KBM-7 (cell line): Measurements from ENCODE around the gene C9orf153.

Experiments used
- DNase-seq: peaks from one replicate; pipeline ENCODE4 v3.0.0-alpha.2; 2015
- in situ Hi-C: fragments of 300-500 bp; cut with MboI; formaldehyde crosslinking; loops from 2 replicates; pipeline ENCODE4 v1.14.3; 2020; ENCODE audit warnings: low sequenced_read_pairs, low pct_unique_long_range_greater_than_20kb, mixed read lengths

Gene C9orf153

DNA sequence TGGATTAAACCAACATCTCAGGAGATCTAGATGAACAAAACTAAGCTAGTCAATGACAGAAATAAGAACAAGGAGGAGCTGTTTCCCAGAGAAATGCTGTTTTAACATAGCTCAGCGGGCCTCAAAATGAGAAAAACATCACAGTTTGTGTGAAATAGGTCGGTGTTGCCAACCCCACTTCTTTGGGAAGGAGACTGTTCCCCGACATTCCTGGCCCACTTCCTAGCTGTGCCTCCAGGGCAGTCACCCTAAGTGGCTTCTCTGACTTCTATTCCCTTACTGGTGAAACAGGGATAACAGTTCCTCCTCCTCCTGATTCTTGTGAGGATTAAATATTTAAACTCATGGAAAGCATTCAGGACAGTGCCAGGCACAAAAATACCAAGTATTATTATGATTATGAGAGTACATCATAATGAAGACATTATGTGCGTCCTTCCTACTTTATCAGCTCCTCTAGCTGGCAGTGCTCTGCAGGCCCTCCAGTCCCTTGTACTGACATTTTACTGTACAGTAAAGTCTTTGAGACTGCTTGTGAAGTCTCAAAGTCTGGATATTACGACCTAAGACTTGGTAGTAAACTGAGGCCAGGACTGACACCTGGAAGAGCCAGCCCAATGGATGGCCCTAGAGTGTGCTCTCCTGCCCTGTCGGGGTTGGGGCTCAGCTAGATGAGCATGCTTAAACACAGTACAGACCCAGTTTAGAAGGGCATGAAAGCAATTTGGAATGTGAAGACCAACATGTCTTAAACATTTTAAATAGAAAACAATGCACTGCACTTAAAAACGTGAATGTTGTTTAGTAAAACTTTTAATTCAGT is 15.6 kb upstream of the C9orf153 start:
- in situ Hi-C loops = no loop called here
- DNase-seq = no peak

DNA sequence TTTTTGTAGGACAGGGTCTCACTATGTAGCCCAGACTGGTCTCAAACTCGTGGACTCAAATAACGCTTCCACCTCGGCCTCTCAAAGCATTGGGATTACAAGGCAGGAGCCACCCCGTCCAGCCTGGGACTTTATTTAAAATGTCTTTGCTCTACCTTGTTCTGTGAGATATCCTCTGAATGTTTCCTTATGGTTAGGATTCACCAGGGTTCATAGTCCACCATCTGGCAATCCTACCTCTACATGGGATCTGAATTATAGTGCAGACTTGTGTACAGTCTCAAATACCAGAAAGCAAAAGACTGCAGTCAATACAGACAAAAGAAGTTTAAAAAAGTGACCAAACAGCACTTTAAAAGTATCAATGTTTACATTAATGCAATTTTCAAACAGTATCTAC is 12.8 kb upstream of the C9orf153 start:
- DNase-seq = no peak
- in situ Hi-C loops = no loop called here

DNA sequence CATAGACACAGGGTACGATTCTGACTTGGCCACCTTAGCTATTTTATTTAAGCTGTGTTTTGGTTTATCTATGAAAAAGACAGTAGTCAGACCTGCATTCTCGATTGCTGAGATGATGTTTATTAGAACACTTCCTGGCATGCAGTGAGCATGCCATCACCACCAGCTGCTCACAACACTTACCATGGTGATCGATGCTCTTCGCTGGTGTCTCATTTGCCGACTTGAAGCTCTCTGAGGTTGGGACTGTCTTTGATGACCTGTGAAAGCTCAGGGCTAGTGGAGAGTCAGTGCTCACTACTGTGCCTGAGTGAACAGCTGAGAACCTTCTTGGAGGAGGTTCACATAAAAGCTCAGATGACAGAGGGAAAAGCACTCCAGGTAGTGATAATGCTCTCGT is 4.4 kb upstream of the C9orf153 start:
- in situ Hi-C loops = no loop called here
- no peak for DNase-seq

DNA sequence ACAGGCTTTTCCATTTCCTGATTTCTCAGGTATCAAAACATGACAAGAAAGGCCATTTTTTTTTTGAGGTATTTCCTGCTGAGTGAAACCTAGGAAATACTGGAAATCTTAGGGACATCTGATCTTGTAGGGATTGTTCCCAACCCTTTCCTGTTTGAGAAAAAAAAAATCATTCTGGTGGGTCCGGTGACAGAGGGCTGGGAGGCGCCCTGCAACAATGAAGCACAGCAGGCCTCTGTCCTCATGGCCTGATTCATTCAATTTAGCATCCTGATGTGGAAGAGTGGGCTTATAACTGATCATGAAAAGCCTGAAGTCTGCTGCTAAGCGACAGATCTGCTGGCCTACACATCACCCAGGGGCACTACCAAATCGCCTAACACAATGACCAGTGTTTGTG is 3.0 kb upstream of the C9orf153 start:
- no peak for DNase-seq
- in situ Hi-C loops = no loop called here

DNA sequence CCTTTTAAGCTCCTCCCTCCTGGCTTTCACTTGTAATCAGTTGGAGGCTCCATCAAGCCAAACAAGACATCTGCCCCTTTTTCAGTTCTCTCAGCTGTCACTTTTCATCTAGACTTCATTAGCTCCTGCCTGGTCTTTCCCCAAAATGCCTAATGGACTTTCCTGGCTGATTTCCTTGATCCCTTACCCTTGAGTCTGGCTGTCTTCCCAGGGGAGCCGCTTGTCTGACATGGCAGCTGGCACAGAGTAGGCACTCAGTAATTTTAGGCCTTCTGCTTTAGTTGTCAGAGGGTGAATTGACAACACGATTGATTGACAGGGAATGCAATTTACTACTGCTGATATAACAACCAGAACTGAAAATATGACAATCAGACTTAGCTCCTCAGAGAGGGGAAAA is 2.1 kb downstream of the C9orf153 start:
- in situ Hi-C loops = no loop called here
- DNase-seq = no peak

DNA sequence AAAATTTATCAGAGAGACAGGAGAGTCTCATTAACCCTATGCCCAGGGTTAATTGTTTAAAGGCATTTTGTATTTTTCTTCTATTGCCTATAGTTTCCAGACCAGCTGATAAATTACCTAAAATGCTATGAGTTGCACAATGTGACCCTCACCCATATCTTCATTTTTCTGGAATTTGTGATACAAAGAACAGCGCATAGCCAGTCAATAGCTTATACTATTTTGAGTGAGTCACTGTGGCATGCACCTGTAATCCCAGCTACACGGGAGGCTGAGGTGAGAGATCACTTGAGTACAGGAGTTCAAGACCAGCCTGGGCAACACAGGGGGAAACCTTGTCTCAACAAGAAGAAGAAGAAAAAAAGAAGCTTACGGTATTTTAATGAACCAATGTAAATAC is 2.8 kb downstream of the C9orf153 start:
- in situ Hi-C loops = no loop called here
- DNase-seq = no peak

DNA sequence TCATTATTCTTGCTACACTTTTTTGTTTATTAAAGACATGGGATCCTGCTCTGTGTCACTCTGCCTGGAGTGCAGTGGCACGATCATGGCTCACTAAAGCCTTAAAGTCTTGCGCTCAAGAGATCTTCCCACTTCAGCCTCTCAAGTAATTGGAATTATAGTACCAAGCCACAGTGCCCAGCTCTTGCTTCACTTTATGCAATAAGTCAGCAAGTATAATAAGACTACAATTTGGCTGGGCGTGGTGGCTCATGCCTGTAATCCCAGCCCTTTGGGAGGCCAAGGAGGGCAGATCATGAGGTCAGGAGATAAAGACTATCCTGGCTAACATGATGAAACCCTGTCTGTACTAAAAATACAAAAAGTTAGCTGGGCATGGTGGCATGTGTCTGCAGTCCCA is 5.9 kb downstream of the C9orf153 start:
- no peak for DNase-seq
- in situ Hi-C loops = no loop called here

DNA sequence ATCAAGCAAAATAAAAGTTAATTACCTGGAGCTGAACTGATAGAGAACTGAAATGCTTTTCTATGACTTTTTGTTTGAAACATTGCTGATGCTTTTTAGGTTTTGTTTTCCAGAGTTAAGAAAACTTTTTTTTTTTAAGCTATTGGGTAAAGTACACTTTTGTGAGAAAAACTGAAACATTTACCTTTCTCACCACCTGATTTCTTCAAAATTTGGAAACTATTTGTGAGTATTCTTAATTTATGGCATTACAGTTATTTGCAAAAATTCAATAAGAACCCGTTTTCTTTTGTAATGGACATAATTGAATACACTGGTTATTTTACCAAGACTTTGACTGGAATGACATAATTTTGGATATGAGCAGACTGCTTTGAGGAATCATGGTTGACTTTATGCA is 6.6 kb downstream of the C9orf153 start:
- DNase-seq = no peak
- in situ Hi-C loops = no loop called here

DNA sequence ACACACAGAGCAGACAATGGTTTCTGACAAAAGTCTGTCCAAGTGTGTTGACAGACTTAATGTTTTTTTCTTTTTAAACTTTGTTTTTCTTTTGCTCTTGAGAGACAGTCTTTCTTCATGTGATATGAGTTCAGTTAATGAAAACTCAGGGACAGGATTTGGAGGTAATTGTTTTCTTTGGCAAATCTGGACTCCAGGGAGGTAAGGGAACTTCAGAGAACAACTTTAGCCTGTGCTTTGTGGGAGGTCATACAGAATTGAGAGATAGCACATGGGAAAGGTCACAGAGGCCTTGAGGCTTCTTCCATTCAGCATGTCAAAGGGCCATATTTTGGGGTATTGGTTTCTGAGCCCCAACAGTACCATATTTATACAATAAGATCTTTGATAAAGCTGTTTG is 9.3 kb downstream of the C9orf153 start:
- no peak for DNase-seq
- in situ Hi-C loops = no loop called here

DNA sequence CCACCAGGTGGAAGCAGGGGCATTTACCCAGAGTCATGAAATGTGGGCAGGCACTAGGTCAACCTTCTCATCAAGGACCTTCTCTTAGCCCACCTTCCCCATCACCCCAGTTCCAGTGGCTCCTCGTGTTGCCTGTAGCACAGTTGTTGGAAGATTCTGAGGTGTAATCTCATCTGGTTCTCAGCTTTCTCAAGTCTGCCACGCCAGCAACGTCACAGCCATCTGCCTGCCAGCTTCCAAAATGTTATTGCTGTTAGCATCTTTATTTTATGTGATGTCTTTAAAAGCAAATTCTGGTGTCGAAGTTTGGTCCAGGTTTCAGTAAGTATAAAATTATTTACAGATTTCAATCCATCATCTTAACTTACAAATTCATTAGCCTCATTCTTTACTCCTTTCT is 10.7 kb downstream of the C9orf153 start:
- no peak for DNase-seq
- in situ Hi-C loops = no loop called here

DNA sequence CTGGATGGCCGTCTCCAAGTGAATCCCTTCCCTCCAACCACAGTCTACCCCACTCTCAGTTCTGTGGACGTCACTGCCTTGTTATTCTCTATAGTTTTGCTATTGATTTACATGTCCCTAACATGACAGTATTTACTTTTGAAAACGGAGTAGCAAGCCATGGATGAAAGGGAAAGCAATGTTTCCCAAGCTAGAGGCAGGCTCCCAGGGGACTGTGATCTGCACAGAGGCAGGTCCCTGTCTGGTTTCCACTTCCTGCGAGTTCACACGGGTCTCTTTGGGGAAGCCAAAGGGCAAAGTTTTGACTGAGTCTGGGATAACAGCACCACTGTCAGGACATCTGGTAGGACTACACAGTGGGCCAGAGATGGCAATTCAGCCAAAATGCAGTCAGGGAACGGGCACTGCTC is 12.7 kb downstream of the C9orf153 start:
- in situ Hi-C loops = no loop called here
- DNase-seq = peak; percentile 6

DNA sequence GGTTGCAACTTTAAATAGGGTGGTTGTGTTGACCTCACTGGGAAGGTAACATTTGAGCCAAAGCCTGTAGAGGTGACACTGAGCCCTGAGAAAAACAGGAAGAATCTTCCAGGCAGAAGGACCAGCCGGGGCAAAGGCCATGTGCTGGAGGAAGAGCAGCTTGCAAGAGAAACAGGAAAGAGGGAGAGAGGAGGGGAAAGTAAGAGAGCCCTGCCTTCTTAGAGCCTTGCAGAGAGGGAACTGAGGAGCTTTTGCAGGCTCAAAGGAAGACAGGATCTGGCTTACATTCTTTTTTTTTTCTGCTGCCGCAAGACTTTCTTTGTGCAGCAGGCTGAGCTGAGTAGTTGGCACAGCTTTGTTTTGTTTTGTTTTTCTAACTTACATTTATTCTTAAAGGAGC is 17.4 kb downstream of the C9orf153 start:
- peak; percentile 49 for DNase-seq
- in situ Hi-C loops = no loop called here

DNA sequence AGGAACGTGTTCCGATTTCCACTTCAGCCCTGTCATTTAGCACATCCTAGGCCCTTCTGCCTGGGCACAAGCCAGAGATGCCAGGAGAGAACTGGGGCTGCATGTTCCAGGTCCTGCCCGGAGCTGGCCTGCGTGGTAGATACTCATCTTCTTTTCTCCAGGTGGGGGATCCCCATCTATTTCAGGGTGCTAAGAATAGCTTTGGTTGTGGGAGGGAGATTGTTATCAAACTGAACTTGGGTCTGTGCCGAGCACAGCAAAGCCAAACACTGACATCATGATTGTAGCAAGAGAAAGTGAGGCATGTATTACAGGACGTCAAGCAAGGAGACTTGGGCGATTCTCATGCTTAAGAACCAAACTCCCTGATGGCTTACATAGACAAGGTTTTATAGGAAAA is 18.2 kb downstream of the C9orf153 start:
- in situ Hi-C loops = no loop called here
- DNase-seq = no peak

DNA sequence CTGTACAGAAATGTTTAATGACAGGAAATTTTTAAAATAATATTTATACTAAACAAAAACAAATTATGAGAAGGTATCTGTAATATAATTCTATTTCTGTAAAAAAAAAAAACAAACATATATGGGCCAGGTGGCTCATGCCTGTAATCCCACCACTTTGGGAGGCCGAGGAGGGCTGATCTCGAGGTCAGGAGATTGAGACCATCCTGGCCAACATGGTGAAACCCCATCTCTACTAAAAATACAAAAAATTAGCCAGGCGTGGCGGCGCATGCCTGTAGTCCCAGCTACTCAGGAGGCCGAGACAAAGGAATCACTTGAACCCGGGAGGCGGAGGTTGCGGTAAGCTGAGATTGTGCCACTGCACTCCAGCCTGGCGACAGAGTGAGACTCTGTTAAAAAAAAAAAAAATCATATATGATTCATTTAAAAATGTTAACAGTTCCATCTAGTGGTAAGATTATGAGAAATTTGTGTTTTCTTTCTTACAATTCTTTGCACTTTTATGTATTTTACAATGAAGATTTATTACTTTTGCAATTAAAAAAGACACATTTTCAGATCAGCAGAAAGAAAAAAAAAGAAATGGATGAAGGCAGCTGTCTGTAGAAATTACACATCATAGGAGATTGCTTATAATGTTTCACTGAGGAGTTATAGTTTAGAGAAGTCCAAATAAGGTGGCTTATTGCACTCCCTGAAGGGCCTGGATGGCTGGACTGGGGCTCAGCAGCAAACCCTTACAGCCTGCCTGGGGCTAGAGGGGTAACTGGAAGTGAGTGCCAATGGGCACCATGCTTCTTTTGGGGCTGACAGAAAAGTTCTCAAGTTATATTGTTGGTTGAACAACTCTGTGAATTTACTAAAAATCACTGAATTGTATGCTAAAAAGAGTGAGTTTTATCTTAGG is 20.3 kb downstream of the C9orf153 start:
- peak; percentile 8 for DNase-seq
- in situ Hi-C loops = no loop called here

DNA sequence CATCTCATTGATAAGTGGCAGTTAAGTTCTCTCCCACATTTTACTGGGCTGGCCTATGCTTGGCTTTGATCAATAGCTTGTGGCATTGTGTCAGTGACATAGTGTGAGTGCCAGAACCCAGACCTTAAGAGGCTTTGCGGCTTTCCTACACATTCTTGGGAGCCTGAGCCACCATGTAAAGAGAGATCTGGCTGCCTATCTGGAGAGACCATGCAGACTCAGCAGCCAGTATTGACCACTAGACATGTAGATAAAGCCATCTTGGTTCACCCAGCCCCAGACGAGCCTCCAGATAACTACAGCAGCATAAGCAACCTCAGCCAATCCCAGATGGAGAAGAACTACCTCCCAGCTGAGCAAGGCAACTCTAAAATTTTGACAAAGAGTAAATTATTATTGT is 28.6 kb downstream of the C9orf153 start:
- no peak for DNase-seq

DNA sequence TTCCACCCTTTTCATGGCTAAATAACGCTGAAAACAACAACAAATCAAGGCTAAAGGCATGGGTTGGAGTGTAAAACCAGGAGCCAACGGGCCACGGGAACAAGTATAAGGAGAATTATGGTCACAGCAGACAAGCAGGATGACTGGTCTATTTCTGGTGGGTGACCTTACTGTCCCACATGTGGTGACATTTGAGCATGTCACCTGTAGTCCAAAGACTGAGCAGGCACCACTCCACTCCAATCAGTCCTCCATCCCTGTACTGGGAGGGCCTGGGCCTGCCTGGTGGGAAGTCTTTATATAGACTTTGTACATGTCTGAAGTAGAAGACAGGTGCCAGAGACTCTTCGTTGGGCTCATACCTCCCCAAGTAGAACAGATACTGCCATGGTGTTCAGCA is 36.8 kb downstream of the C9orf153 start:
- in situ Hi-C loops = no loop called here

More for the DNA sequence above, 28.6 kb downstream of the C9orf153 start:
- in situ Hi-C loops = no loop called here

DNA sequence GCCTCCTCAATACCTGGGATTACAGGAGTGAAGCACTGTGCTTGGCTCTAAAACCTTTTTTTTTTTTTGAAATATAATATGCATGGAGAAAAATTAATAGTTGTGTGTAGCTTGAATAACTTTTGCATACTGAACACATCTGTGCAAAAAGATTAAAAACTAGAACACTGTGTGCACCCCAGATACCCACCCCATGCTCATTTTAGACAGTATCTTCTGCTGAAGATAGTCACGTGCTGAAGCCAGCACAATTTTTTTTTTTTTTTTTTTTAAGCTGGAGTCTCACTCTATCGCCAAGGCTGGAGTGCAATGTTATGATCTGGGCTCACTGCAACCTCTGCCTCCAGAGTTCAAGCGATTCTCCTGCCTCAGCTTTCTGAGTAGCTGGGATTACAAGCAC is 39.9 kb downstream of the C9orf153 start:
- no peak for DNase-seq
- in situ Hi-C loops = no loop called here

More for the DNA sequence above, 36.8 kb downstream of the C9orf153 start:
- no peak for DNase-seq

DNA sequence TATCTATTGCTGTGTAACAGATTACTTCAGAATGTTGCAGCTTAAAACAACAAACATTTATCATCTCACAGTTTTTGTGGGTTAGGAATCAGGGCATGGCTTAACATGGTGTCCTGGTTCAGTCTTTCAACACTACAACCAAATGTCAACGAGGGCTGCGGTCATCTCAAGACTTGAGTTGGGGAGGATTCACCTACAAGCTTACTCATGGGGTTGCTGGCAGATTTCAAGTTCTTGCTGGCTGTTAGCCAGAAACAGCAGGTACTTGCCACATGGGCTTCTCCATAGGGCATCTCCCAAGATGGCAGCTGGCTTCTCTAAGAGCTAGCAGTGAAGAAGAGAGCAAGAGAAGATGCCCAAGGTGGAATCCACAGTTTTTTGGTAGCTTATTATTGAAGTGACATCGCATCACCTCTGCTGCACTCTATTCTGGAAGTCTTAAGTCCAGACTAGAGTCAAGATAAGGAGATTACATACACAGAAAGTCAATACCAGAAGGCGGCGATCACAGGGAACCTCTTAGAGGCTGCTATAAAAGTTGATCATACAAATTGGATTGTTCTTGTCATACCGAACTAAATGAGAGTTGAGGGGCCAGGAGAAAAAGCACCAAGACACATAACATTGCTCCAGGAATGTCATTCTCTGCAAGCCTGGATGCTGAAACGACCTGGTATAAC is 42.2 kb downstream of the C9orf153 start:
- in situ Hi-C loops = no loop called here
- DNase-seq = no peak

DNA sequence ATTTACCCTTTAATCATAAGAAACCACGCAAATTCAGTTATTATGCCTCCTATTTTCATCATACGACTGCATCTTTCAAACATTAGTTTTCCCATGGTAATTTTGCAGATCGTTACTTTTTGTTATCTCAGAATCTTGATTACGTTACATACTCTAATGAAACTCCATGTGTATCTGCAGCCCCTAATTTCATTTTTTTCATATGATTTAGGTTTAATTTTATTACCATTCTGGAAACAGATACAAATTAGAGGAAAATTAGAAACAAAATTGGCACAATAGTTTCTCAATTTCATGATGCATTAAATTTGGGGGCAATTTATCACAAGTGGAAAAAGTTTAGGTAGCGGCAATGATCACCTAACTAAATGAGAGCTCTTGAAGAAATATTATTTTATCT is 52.3 kb downstream of the C9orf153 start:
- in situ Hi-C loops = no loop called here
- DNase-seq = no peak

DNA sequence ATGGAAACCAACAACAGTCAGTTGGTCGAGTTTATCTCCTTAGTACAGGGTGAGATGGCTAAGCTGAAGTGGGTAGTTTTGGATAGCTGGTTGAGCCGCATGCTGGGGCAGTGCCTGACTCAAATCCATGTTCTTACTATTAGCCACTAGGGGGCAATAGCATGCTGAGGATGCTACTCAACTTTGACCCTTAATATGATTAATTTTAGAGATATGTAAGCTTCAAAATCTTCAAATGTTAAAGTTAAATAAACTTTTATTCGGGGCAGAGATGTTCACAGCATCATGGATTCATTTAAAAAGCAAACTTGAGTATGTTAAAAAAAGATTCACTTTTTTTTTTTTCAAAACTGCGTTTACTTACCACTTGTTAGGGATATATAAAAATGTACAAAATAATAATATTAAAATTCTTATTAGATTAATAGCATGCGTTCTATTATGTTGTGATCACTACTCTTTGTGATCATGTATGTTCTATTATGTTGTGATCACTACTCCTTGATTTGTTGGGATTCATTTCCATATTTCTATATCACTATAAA is 57.0 kb downstream of the C9orf153 start:
- in situ Hi-C loops = no loop called here
- peak; percentile 47 for DNase-seq
